Measurements from ENCODE around the gene AIMP1. TPM values are rescaled to one million over a fixed set of nuclear protein-coding genes. Genes with fewer than 3 reads are reported as not detected.
"Not testable (repeated sequence)": the region's sequence is repeated elsewhere in the genome, so short reads cannot be mapped to it uniquely, and the experiment has no call there.

AIMP1 gene
- total and polyA plus RNA-seq, 8 donors = 13.9 to 437 (median 27.2) TPM

- Histone ChIP-seq H3K36me3 (no peaks in the 10 kb centered on the region), H3K27me3 (no peaks in the 10 kb centered on the region), H3K4me3 (no peak overlapping the region), H3K9me3 (no peaks in the 10 kb centered on the region), H3K4me1 (peaks cover 0 to 4% (median 0%) of the 10 kb centered on the region in 4 donors), H3K27ac (no peak overlapping the region)
- no peak for TF ChIP-seq POLR2AphosphoS5 (IDR thresholded peaks at IDR 0.05)
- 49 to 70% (median 62%) methylated on average over 3 of the region's 3 CpGs for WGBS, 5 donors
- intact Hi-C loops (cut with DNase I; ENCODE audit: low total_unique reads) = no loop called here
- no peak for DNase-seq
These were observed 56.7 kb downstream of the AIMP1 start for GRCh38 chr4:106373026-106373425.

GRCh38 chr4:106380179-106380578, 63.8 kb downstream of the AIMP1 start:
- no peak for DNase-seq
- Histone ChIP-seq H3K9me3 (peaks cover 0 to 2% (median 0%) of the 10 kb centered on the region in 4 donors), H3K27ac (no peak overlapping the region), H3K4me1 (no peaks in the 10 kb centered on the region), H3K4me3 (no peak overlapping the region), H3K27me3 (no peaks in the 10 kb centered on the region), H3K36me3 (no peaks in the 10 kb centered on the region)
- intact Hi-C loops (cut with DNase I; ENCODE audit: low total_unique reads) = no loop called here
- TF ChIP-seq POLR2AphosphoS5 (IDR thresholded peaks at IDR 0.05) = no peak
- no peak for TF ChIP-seq CTCF (IDR thresholded peaks at IDR 0.05)
- no peak for TF ChIP-seq EP300 (IDR thresholded peaks at IDR 0.05)
- TF ChIP-seq POLR2A (IDR thresholded peaks at IDR 0.05) = no peak

DNA sequence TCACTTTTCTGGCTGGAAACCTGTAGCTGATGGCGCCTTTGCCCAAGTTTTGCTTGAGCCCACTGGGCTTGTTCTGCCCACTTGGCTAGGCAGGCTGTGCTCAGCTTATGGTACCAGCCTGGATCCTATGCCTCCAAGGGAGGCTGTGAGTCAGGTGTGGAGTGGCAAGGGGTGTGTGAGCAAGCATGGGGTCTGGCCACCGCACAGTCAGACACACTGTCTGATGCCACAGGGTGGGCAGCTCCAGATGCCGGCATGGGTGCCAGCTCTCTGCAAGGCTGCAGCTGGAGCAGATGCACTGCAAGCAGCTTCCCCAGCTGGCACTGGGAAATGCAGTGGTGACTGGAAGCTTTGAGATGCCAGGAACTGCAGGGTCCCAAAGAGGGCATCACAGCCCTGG, 68.5 kb downstream of the AIMP1 start:
- TF ChIP-seq CTCF (IDR thresholded peaks at IDR 0.05) (no peak), POLR2AphosphoS5 (IDR thresholded peaks at IDR 0.05) (no peak)
- Histone ChIP-seq H3K4me3 (no peak overlapping the region), H3K36me3 (no peaks in the 10 kb centered on the region), H3K27ac (no peak overlapping the region), H3K9me3 (peaks cover 0 to 11% (median 4%) of the 10 kb centered on the region in 4 donors), H3K4me1 (no peaks in the 10 kb centered on the region), H3K27me3 (no peaks in the 10 kb centered on the region)
- no peak for DNase-seq
- WGBS, 5 donors = 96 to 100% (median 98%) methylated on average over 2 to 3 of the region's 3 CpGs
- intact Hi-C loops (cut with DNase I; ENCODE audit: low total_unique reads) = no loop called here

DNA sequence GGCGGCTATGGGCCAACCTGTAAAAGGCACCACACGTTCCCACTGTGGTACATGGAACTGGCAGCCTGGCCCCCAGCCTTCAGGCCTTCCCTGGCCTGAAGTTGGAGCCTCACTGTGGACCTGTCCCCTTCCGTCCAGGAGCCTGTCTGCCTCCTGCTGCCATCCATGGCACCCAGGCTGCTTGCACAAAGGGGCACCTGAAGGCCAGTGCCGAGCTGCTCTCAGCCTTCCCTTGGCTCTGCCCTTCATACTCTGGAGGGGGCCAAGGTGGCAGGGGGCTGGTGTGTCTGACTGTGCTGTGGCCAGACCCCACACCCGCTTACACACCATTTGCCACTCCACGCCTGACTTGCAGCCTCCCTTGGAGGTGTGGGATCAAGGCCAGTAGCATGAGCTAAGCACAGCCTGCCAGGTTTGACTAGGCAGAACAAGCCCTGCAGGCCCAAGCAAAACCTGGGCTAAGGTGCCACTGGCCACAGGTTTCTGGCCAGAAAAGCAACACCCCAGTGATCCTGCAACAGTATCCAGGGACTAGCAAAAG, 69.6 kb downstream of the AIMP1 start:
- 64 to 81% (median 76%) methylated on average over 3 to 6 of the region's 6 CpGs for WGBS, 5 donors
- no peak for TF ChIP-seq POLR2A (IDR thresholded peaks at IDR 0.05)
- no peak for TF ChIP-seq POLR2AphosphoS5 (IDR thresholded peaks at IDR 0.05)
- no peak for TF ChIP-seq EP300 (IDR thresholded peaks at IDR 0.05)
- H3K9me3 ChIP-seq = peaks cover 0 to 11% (median 4%) of the 10 kb centered on the region in 4 donors
- no peaks in the 10 kb centered on the region for H3K4me1 ChIP-seq
- DNase-seq = no peak
- no peak overlapping the region for H3K27ac ChIP-seq
- intact Hi-C loops (cut with DNase I; ENCODE audit: low total_unique reads) = no loop called here
- no peaks in the 10 kb centered on the region for H3K36me3 ChIP-seq
- no peaks in the 10 kb centered on the region for H3K27me3 ChIP-seq
- H3K4me3 ChIP-seq = no peak overlapping the region

- Histone ChIP-seq H3K4me1 (no peaks in the 10 kb centered on the region), H3K9me3 (peaks cover 7 to 44% (median 34%) of the 10 kb centered on the region in 4 donors), H3K36me3 (no peaks in the 10 kb centered on the region), H3K27ac (no peak overlapping the region), H3K4me3 (no peak overlapping the region), H3K27me3 (no peaks in the 10 kb centered on the region)
- intact Hi-C loops (cut with DNase I; ENCODE audit: low total_unique reads) = no loop called here
- WGBS, 5 donors = 67 to 85% (median 82%) methylated on average over 2 of the region's 2 CpGs
- TF ChIP-seq POLR2A (IDR thresholded peaks at IDR 0.05) = no peak
- no peak for TF ChIP-seq POLR2AphosphoS5 (IDR thresholded peaks at IDR 0.05)
- no peak for TF ChIP-seq CTCF (IDR thresholded peaks at IDR 0.05)
- no peak for TF ChIP-seq EP300 (IDR thresholded peaks at IDR 0.05)
- no peak for DNase-seq
These were observed 79.2 kb downstream of the AIMP1 start for GRCh38 chr4:106395582-106395981.

GRCh38 chr4:106398898-106399297, 82.5 kb downstream of the AIMP1 start:
- H3K4me3 ChIP-seq; intact Hi-C loops (cut with DNase I; ENCODE audit: low total_unique reads); H3K27ac ChIP-seq; H3K36me3 ChIP-seq; H3K27me3 ChIP-seq; H3K4me1 ChIP-seq; DNase-seq: not testable (repeated sequence)
- H3K9me3 ChIP-seq = peaks cover 7 to 44% (median 36%) of the 10 kb centered on the region in 4 donors
- WGBS, 5 donors = 42 to 71% (median 58%) methylated on average over 2 to 4 of the region's 4 CpGs

All from stomach (tissue), 9 donors.